Measurements from ENCODE around the gene RASSF1.

RASSF1 gene

GRCh38 chr3:50350527-50351322 lies 10.1 kb upstream of the RASSF1 start, which contains the start of the genes CYB561D2 and NPRL2:
Gene CYB561D2, plus strand, starts transcription at chr3:50350862. Its CDS starts 572 bp downstream, at chr3:50351434.
Gene NPRL2, minus strand, starts transcription at chr3:50350775. Its CDS starts 123 bp downstream, at chr3:50350652.
- intact Hi-C loops (cut with DNase I): loop anchor here (1.0 kb wide), 1 partner anchor 9 kb away; the partner anchor contains the start of gene TMEM115
- DNase-seq: peak; percentile 97 to 100 (median 99)

DNA sequence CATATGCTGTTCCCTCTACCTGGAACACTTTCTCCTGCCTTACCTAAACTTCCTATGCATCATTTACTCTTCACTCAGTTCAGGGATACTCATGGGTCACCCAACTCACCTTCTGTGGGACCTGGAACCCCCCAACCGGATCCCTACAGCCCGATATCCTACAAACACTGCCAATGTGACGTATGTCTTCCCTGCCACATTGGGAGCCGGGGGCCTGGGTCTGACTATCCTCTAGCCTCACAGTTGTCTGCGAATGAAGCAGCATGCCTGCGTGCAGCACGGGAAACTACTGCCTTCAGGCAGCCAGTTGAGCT lies 9.5 kb upstream of the RASSF1 start:
- DNase-seq: peak in 1 of 42 donors; percentile 16
- intact Hi-C loops (cut with DNase I): no loop called here

DNA sequence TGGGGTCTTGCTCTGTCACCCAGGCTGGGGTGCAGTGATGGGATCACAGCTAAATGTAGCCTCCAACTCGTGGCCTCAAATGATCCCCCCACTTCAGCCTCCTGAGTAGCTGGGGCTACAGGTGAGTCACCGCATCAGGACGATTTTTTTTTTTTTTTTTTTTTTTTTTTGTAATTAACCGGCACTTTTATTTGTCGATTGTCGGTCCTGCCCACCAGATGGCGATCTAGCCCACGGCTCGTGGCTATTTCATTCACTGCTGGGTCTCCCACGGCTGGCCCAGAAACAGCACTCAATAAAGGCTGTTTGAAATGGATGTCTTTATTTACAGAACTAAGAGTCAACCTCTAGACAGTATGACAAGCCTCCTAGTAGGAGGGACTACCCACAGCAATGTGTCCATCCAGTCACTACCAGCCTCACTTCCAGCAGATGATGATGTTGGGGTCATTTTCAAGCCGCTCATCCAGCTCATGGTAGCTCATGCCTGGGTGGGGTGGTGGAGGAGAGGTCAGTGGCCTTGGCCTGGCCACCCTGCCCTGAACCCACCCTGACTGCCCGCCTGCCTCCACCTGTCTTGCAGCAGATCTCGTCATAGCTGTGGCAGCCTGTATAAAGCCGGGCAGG lies 6.7 kb upstream of the RASSF1 start:
- peak; percentile 45 to 88 (median 70) for DNase-seq
- intact Hi-C loops (cut with DNase I): loop anchor here (5.0 kb wide), 1 partner anchor 195 kb away; no protein-coding TSS in a partner anchor

GRCh38 chr3:50345586-50346234 lies 5.1 kb upstream of the RASSF1 start, which contains the start of gene ZMYND10:
Gene ZMYND10, minus strand, starts transcription at chr3:50345732. Its CDS starts 153 bp downstream, at chr3:50345579.
- DNase-seq: peak; percentile 33 to 87 (median 71)

DNA sequence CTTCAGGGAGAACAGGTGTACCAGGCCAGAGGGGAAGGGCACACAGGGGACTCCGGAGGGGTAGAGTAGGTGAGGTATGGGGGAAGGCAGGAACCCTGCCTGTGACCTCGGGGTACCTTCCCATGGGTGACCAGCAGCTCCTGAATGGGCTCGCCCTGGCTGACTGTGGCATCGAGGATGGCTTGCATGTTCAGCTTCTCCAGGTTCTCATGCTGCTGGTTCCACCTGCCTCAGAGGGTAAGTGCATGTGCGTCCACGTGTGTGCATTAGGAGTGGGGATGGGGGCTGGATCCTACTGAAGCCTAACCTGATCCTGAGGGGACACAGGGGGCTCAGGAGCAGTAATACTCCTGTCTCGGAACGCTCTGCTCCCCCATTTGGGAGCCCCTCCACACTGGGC lies 4.4 kb upstream of the RASSF1 start:
- intact Hi-C loops (cut with DNase I): loop anchor here (5.0 kb wide), 1 partner anchor 197 kb away; no protein-coding TSS in a partner anchor
- no peak for DNase-seq

More at GRCh38 chr3:50345586-50346234, 5.1 kb upstream of the RASSF1 start, which contains the start of gene ZMYND10:
- intact Hi-C loops (cut with DNase I): loop anchor here (5.0 kb wide), 1 partner anchor 197 kb away; no protein-coding TSS in a partner anchor

GRCh38 chr3:50342813-50343633 lies 2.4 kb upstream of the RASSF1 start:
- no peak for DNase-seq
- intact Hi-C loops (cut with DNase I): no loop called here

DNA sequence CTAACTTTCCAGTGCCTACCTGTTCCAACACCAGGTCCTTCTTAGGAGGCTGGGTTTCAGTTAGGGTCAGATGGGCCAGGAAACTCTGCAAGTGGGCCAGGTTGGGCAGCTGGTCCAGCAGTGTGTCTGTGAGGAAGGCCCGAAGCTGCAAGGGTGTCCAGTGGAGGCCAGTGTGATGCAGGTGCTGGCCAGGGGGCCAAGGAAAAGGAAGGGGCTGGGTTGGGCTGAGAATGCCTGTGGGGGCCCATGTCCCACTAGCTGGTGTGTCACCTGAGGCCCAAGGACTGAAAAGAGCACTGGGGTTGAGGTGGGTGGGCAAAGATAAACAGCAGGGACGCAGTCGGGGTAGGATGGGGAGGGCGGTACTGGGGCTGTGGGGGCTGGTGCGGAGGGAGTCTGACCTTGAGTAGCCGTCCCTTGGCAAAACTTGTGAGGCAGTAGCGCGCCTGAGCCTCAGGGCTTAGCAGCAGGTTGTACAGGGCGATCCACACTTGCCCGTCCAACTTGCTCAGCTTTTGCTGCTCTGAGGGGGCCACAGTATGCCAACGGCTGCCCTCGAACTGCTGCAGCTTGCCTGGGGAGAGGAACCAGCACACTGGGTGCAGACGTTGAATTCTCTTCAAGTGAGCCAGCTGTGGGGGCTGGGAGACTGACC lies 1.5 kb upstream of the RASSF1 start:
- DNase-seq: no peak
- intact Hi-C loops (cut with DNase I): no loop called here

DNA sequence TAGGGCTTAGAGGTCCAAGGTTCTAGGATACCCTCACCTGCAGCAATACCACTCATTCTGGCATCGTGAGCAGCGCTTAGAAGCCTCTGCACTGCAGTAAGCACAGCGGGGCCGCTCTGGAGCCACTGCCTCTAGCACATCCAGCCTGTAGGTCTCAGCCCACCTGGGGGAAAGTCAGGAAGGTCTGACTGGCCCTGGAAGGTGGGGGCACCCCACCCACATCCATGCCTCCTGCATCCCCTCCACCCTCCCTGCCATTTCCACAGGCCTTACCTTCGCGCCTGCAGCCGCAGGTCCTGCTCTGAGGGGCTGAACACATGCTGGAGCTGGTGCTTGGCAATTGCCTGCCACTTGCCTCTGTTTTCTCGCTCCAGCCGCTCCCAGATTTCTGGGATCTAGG lies 901 bp upstream of the RASSF1 start:
- intact Hi-C loops (cut with DNase I): no loop called here
- no peak for DNase-seq

- no peak for DNase-seq
- intact Hi-C loops (cut with DNase I): no loop called here
Measured at GRCh38 chr3:50340147-50340447, 539 bp downstream of the RASSF1 start.

DNA sequence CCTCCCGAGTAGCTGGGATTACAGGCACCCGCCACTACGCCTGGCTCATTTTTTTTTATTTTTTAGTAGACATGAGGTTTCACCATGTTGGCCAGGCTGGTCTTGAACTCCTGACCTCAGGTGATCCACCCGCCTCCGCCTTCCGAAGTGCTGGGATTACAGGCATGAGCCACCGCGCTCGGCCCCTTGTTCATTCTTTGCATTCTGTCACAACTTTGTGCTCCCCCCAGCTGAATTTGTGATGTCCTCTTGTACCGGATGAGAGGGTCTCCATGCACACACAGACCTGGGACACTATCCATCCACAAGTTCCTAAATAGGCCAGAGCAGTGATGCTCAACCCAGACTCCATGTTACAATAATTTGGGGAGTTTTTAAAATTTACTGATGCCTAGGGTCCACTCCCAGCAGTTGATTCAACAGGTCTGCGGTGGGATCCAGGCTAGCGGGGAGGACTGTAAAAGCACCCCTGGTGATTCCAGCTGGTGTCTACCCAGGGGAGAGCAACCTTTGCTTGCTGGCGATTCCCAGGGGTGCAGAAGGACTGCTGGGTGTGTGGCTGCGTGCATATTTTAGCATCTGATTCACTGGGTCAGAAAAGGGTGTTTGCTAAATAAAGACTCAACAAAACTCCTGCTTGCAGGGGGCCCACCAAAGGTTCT lies 1.0 kb downstream of the RASSF1 start:
- intact Hi-C loops (cut with DNase I): no loop called here

DNA sequence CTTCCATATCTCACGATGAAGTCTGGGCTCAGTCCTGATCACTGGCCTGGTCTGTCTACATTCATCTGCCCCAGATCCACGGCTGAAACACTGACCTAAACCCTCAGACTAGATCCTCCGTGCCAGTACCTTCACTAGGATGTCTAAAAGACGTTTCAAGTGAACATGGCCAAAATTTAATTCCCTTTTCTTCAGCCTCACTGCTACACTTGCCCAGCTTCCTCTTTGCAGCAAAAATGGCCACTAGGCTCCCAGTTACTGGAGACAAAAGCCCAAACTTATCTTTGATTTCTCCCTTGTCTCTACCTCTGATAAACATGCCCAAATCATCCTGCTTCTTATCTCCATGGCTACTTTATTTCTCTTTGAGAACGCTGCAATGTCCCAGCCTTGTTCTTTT lies 1.7 kb downstream of the RASSF1 start:
- intact Hi-C loops (cut with DNase I): no loop called here
- no peak for DNase-seq

More for the DNA sequence above, 1.0 kb downstream of the RASSF1 start:
- DNase-seq: no peak

DNA sequence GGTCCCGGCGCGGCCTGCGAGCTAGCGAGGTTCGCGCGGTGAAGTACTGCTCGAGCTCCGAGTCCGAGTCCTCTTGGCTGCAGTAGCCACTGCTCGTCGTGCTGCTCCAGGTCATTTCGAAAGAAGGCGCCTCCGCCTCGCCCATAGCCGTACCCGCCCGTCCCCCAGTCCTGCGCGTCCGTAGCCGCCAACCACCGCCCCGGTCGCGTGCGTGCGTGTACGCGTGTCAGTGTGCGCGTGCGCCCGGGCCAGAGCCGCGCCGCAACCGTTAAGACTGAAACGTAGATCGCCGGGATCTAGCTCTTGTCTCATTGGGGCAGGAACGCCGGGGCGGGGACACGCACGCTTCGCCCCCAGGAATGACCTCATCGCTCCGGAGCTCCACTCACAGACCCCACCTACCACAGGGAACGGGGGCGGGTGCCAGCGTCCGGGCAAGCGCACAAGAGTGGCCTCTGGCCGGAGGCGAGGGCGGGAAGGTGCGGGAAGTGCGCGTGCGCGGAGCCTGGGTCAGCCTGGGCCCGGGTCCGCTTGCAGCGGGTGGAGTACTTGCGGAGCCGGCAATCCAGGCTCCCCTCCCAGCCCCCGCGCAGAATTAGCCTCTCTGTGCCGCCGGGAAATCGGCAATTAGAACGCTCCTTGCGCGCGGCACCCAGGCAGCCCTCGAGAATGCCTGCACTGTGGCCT lies 3.3 kb downstream of the RASSF1 start:
- peak; percentile 97 to 100 (median 99) for DNase-seq
- intact Hi-C loops (cut with DNase I): no loop called here

- peak in 2 of 42 donors; percentile 12 to 31 for DNase-seq
- intact Hi-C loops (cut with DNase I): no loop called here
Measured at GRCh38 chr3:50336452-50337174, 4.0 kb downstream of the RASSF1 start.

DNA sequence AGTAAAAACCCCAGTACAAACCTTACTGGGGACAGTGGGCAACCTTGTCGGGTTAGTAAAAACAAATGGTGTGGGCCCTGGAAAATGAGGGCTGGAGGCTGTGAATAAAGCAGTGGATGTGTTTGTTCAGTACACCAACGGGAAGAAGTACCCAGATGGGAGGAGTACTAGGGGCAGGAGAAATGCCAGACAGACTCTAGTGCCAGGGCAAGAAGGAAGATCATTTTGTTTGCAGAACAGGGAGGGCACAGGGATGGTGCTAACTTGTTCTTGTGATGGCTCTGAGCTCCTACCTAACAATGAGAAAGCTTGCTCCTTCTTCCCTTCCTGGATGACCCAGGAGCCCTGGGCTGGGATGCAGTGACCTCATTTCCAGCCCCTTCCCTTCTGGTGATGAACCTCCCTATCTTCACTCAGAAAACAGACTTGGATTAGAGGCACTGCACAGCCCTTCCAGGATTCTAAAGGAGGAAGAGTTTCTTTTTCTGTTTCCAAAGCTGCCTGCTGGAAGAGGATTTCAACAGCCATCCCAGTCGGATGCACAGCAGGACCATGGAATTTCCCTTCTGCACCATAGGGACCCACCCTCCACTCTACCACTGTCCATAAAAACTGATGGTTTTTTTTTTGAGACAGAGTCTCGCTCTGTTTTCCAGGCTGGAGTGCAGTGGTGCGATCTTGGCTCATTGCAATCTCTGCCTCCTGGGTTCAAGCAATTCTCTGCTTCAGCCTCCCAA lies 6.1 kb downstream of the RASSF1 start:
- intact Hi-C loops (cut with DNase I): no loop called here
- no peak for DNase-seq

DNA sequence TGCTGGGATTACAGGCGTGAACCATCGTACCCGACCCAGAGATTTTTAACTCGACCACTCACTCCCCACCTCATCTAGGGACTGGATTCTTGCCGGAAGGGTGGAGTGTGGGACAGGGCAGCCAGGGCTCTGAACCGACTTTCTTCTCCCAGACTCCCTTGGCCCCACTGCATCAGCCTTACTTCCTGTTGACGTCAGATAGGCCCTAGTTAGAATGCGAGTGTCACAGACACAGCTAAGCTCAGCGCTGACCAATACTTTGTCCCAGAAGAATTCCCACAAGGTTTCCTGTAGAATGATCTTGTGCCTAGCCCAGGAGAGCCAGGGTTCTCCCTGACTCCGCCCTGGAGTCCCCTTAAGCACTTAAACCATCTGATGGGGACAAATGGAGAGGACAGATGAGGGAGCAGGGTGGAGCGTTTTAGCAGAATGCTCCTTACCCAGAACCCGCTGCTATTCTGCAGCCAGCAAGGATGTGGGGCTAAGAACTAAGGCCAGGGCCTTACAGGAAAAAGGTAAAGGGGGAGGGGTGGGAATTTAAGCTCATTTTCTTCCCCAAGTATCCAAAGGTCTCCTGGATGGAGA lies 6.8 kb downstream of the RASSF1 start:
- no peak for DNase-seq
- intact Hi-C loops (cut with DNase I): no loop called here
